Bronchial epithelial cell (primary cell): Measurements from ENCODE around the gene NELL1. TPM values are rescaled to one million over a fixed set of nuclear protein-coding genes. Genes with fewer than 3 reads are reported as not detected.

ENCODE experiments used
- DNase-seq: peaks from one replicate; pipeline ENCODE4 v3.0.0-alpha.2; 2010; ENCODE audit warnings: low read depth
- FAIRE-seq: peaks from 2 replicates; lab custom pipeline; 2011; peaks lifted over from hg19 to GRCh38; lab: Jason Lieb, UNC
- H3K27me3 ChIP-seq: 2 replicates; pipeline ENCODE4 v1.5.1; 2011; ENCODE audit warnings: low read length; ENCODE audit not compliant: control insufficient read depth, insufficient read depth
- H3K36me3 ChIP-seq: 2 replicates; pipeline ENCODE4 v1.5.1; 2011; ENCODE audit warnings: low read length; ENCODE audit not compliant: control insufficient read depth, insufficient read depth
- H3K4me3 ChIP-seq: 2 replicates; pipeline ENCODE4 v1.5.1; 2011; ENCODE audit warnings: mild to moderate bottlenecking, low read depth, low read length, control low read depth
- CTCF ChIP-seq: IDR thresholded peaks from 2 replicates; pipeline ENCODE4 v1.5.1; 2011; ENCODE audit warnings: mild to moderate bottlenecking, moderate library complexity, low read length, control low read depth, inconsistent platforms; ENCODE audit not compliant: insufficient read depth, severe bottlenecking
- total RNA-seq: library from RNA; depleted of rRNA; stranded (reverse); fragments of >200 nt; gene quantifications from 2 replicates; pipeline ENCODE4 v1.2.1, GENCODE V29; 2014

Gene NELL1
- total RNA-seq, 1 donor from 2014 or later: not detected

GRCh38 chr11:21553795-21554194 lies 884.4 kb downstream of the NELL1 start:
- H3K4me3 ChIP-seq: no peak overlapping the region
- TF ChIP-seq CTCF: no peak
- H3K27me3 ChIP-seq: no peaks in the 10 kb centered on the region
- H3K36me3 ChIP-seq: no peaks in the 10 kb centered on the region
- DNase-seq (no peak), FAIRE-seq (no peak)

GRCh38 chr11:21554284-21554683 lies 884.9 kb downstream of the NELL1 start:
- FAIRE-seq: no peak
- Histone ChIP-seq H3K36me3 (no peaks in the 10 kb centered on the region), H3K4me3 (no peak overlapping the region), H3K27me3 (no peaks in the 10 kb centered on the region)
- no peak for TF ChIP-seq CTCF
- DNase-seq: no peak

- DNase-seq (peak; percentile 25), FAIRE-seq (no peak)
- H3K36me3 ChIP-seq: no peaks in the 10 kb centered on the region
- no peaks in the 10 kb centered on the region for H3K27me3 ChIP-seq
- TF ChIP-seq CTCF: no peak
- H3K4me3 ChIP-seq: no peak overlapping the region
Measured at GRCh38 chr11:21556926-21557325, 887.5 kb downstream of the NELL1 start.

- no peak for DNase-seq
- Histone ChIP-seq H3K4me3 (no peak overlapping the region), H3K36me3 (no peaks in the 10 kb centered on the region), H3K27me3 (no peaks in the 10 kb centered on the region)
- no peak for FAIRE-seq
- TF ChIP-seq CTCF: no peak
Measured at GRCh38 chr11:21560466-21560975, 891.1 kb downstream of the NELL1 start.

GRCh38 chr11:21561581-21561980 lies 892.2 kb downstream of the NELL1 start:
- TF ChIP-seq CTCF: no peak
- FAIRE-seq (no peak), DNase-seq (peak; percentile 41)
- Histone ChIP-seq H3K36me3 (no peaks in the 10 kb centered on the region), H3K4me3 (no peak overlapping the region), H3K27me3 (no peaks in the 10 kb centered on the region)

- TF ChIP-seq CTCF: no peak
Measured at GRCh38 chr11:21564095-21564494, 894.7 kb downstream of the NELL1 start.

More at GRCh38 chr11:21564095-21564494, 894.7 kb downstream of the NELL1 start:
- Histone ChIP-seq H3K36me3 (no peaks in the 10 kb centered on the region), H3K27me3 (no peaks in the 10 kb centered on the region), H3K4me3 (no peak overlapping the region)
- DNase-seq: no peak
- no peak for FAIRE-seq
